ENCODE measurements around the gene ARMC10.
A peak's percentile ranks its signal among the peaks of the same experiment; 100 is the strongest.
"Not testable (repeated sequence)": the region's sequence is repeated elsewhere in the genome, so short reads cannot be mapped to it uniquely, and the experiment has no call there.

Gene ARMC10

GRCh38 chr7:103048833-103049232, 26.1 kb upstream of the ARMC10 start:
- DNase-seq (ENCODE audit: low read depth, low spot score), result no peak
- TF ChIP-seq YY1 (IDR thresholded peaks at IDR 0.05; ENCODE audit: insufficient read depth, insufficient read length) (no peak), SUZ12 (IDR thresholded peaks at IDR 0.05; ENCODE audit: extremely low read depth, insufficient read depth, insufficient read length) (no peak), ZNF274 (IDR thresholded peaks at IDR 0.05; ENCODE audit: low read depth, low read length) (no peak)
- H3K27me3 ChIP-seq (ENCODE audit: insufficient read depth, insufficient read length), result no peaks in the 10 kb centered on the region
- peaks cover 36% of the 10 kb centered on the region for H3K9me3 ChIP-seq (ENCODE audit: insufficient read depth, low read length)
- no peaks in the 10 kb centered on the region for H3K4me1 ChIP-seq (ENCODE audit: insufficient read depth, insufficient read length)
- no peak overlapping the region for H3K4me3 ChIP-seq (ENCODE audit: insufficient read length, low read depth)
- no peak overlapping the region for H3K9ac ChIP-seq (ENCODE audit: insufficient read length, low read depth)
- no peaks in the 10 kb centered on the region for H3K36me3 ChIP-seq (ENCODE audit: insufficient read depth, insufficient read length, low read length)

DNA sequence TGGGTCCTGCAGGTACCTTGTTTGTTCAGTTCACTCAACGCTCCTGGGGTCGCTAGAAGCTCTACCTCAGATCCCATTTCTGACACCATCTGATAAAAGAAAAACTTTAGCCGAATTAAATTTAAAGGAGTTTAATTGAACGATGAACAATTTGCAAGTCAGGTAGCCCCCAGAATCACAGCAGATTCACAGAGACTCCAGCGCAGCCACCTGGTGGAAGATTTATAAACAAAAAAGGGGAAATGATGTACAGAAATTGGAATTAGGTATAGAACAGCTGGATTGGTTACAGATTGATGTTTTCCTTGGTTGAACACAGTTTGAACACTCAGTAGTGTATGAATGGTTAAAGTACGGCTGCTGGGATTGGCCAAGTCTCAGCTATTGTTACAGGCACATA, 23.4 kb upstream of the ARMC10 start:
- Histone ChIP-seq H3K4me1 (ENCODE audit: insufficient read depth, insufficient read length) (no peaks in the 10 kb centered on the region), H3K4me3 (ENCODE audit: insufficient read length, low read depth) (no peak overlapping the region), H3K27me3 (ENCODE audit: insufficient read depth, insufficient read length) (no peaks in the 10 kb centered on the region), H3K36me3 (ENCODE audit: insufficient read depth, insufficient read length, low read length) (no peaks in the 10 kb centered on the region), H3K9me3 (ENCODE audit: insufficient read depth, low read length) (peaks cover 36% of the 10 kb centered on the region), H3K9ac (ENCODE audit: insufficient read length, low read depth) (no peak overlapping the region)
- no peak for DNase-seq (ENCODE audit: low read depth, low spot score)
- TF ChIP-seq YY1 (IDR thresholded peaks at IDR 0.05; ENCODE audit: insufficient read depth, insufficient read length) (no peak), SUZ12 (IDR thresholded peaks at IDR 0.05; ENCODE audit: extremely low read depth, insufficient read depth, insufficient read length) (no peak), ZNF274 (IDR thresholded peaks at IDR 0.05; ENCODE audit: low read depth, low read length) (no peak)

DNA sequence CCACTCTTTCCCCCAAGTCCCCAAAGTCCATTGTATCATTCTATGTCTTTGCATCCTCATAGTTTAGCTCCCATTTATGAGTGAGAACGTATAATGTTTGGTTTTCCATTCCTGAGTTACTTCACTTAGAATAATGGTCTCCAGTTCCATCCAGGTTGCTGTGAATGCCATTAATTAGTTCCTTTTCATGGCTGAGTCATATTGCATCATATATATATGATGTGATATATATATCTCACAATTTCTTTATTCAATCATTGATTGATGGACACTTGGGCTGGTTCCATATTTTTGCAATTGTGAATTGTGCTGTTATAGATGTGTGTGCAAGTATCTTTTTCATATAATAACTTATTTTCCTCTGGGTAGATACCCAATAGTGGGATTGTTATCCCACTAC, 18.9 kb upstream of the ARMC10 start:
- H3K9me3 ChIP-seq (ENCODE audit: insufficient read depth, low read length); DNase-seq (ENCODE audit: low read depth, low spot score); H3K4me3 ChIP-seq (ENCODE audit: insufficient read length, low read depth); H3K9ac ChIP-seq (ENCODE audit: insufficient read length, low read depth); H3K4me1 ChIP-seq (ENCODE audit: insufficient read depth, insufficient read length); H3K27me3 ChIP-seq (ENCODE audit: insufficient read depth, insufficient read length); H3K36me3 ChIP-seq (ENCODE audit: insufficient read depth, insufficient read length, low read length): not testable (repeated sequence)

DNA sequence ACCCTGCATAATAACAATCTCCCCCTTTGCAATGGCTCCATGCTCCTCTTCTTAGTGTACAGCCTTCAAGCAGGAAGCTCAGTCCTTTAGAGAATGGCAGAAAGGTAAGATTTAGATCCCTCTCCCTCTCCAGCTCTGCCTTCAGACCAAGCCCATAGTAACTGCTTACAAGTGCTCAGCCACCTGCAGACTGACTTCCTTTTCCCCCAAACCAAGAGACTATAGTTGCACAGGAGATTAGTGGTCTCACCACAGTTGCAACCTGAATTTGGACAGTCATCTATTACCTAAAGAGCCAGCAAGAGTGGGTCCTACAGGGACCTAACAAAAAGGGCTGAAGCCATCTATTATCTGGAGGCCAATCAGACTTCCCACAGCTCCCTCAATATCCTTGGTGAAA, 16.8 kb upstream of the ARMC10 start:
- TF ChIP-seq YY1 (IDR thresholded peaks at IDR 0.05; ENCODE audit: insufficient read depth, insufficient read length) (no peak), SUZ12 (IDR thresholded peaks at IDR 0.05; ENCODE audit: extremely low read depth, insufficient read depth, insufficient read length) (no peak), ZNF274 (IDR thresholded peaks at IDR 0.05; ENCODE audit: low read depth, low read length) (no peak)
- Histone ChIP-seq H3K36me3 (ENCODE audit: insufficient read depth, insufficient read length, low read length) (no peaks in the 10 kb centered on the region), H3K9me3 (ENCODE audit: insufficient read depth, low read length) (no peaks in the 10 kb centered on the region), H3K4me1 (ENCODE audit: insufficient read depth, insufficient read length) (no peaks in the 10 kb centered on the region), H3K4me3 (ENCODE audit: insufficient read length, low read depth) (no peak overlapping the region), H3K27me3 (ENCODE audit: insufficient read depth, insufficient read length) (no peaks in the 10 kb centered on the region), H3K9ac (ENCODE audit: insufficient read length, low read depth) (no peak overlapping the region)
- DNase-seq (ENCODE audit: low read depth, low spot score), result no peak

DNA sequence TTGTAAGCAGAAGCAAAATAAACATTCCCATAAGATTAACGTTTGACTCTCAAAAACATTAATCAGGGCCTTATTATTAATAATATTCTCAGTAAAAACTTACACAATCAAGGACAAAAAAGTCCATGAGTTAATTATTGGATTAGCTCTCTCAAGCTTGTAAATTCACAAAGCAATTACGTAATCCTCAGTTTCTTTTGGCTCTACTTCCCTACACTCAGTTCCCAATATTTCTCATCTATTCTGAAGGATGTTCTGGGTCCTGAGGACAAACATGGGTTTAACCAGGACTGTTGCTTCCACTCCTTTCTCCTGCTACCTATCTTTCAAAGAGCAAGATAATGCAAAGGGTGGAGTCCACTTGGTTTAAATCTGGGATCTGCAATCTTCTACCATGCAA, 15.5 kb upstream of the ARMC10 start:
- H3K36me3 ChIP-seq (ENCODE audit: insufficient read depth, insufficient read length, low read length), result no peaks in the 10 kb centered on the region
- no peaks in the 10 kb centered on the region for H3K4me1 ChIP-seq (ENCODE audit: insufficient read depth, insufficient read length)
- no peak for DNase-seq (ENCODE audit: low read depth, low spot score)
- no peak overlapping the region for H3K9ac ChIP-seq (ENCODE audit: insufficient read length, low read depth)
- TF ChIP-seq ZNF274 (IDR thresholded peaks at IDR 0.05; ENCODE audit: low read depth, low read length), result no peak
- H3K4me3 ChIP-seq (ENCODE audit: insufficient read length, low read depth), result no peak overlapping the region
- no peaks in the 10 kb centered on the region for H3K9me3 ChIP-seq (ENCODE audit: insufficient read depth, low read length)
- H3K27me3 ChIP-seq (ENCODE audit: insufficient read depth, insufficient read length), result no peaks in the 10 kb centered on the region

DNA sequence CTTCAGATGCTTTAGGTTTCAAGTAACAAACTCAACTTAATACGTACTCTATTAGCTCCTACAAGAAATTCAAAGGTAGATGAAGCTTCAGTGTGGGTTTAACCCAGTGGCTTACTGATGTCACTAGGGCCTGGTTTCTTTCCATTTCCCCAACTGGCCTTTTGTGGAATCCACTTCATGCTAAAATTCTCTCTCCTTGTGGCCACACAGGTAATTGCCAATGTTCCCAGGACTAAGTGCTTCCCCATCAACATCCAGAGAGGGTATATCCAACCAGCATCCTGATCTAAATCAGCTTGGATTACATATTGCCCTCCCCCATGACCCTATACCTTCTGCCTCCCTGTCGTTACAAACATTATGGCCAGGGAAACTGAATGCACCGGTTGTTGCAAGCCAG, 11.0 kb upstream of the ARMC10 start:
- Histone ChIP-seq H3K9me3 (ENCODE audit: insufficient read depth, low read length) (peaks cover 6% of the 10 kb centered on the region; the same call in 1 of the 2 replicates), H3K36me3 (ENCODE audit: insufficient read depth, insufficient read length, low read length) (no peaks in the 10 kb centered on the region), H3K9ac (ENCODE audit: insufficient read length, low read depth) (no peak overlapping the region), H3K4me3 (ENCODE audit: insufficient read length, low read depth) (no peak overlapping the region), H3K27me3 (ENCODE audit: insufficient read depth, insufficient read length) (no peaks in the 10 kb centered on the region), H3K4me1 (ENCODE audit: insufficient read depth, insufficient read length) (no peaks in the 10 kb centered on the region)
- no peak for DNase-seq (ENCODE audit: low read depth, low spot score)
- no peak for TF ChIP-seq SUZ12 (IDR thresholded peaks at IDR 0.05; ENCODE audit: extremely low read depth, insufficient read depth, insufficient read length)
- TF ChIP-seq YY1 (IDR thresholded peaks at IDR 0.05; ENCODE audit: insufficient read depth, insufficient read length), result no peak
- TF ChIP-seq ZNF274 (IDR thresholded peaks at IDR 0.05; ENCODE audit: low read depth, low read length), result no peak

- Histone ChIP-seq H3K27me3 (ENCODE audit: insufficient read depth, insufficient read length) (no peaks in the 10 kb centered on the region), H3K4me1 (ENCODE audit: insufficient read depth, insufficient read length) (no peaks in the 10 kb centered on the region), H3K9me3 (ENCODE audit: insufficient read depth, low read length) (peaks cover 13% of the 10 kb centered on the region; the same call in 1 of the 2 replicates), H3K9ac (ENCODE audit: insufficient read length, low read depth) (no peak overlapping the region), H3K4me3 (ENCODE audit: insufficient read length, low read depth) (no peak overlapping the region), H3K36me3 (ENCODE audit: insufficient read depth, insufficient read length, low read length) (no peaks in the 10 kb centered on the region)
- peak; percentile 27 for DNase-seq (ENCODE audit: low read depth, low spot score)
- TF ChIP-seq ZNF274 (IDR thresholded peaks at IDR 0.05; ENCODE audit: low read depth, low read length) (no peak), YY1 (IDR thresholded peaks at IDR 0.05; ENCODE audit: insufficient read depth, insufficient read length) (no peak), SUZ12 (IDR thresholded peaks at IDR 0.05; ENCODE audit: extremely low read depth, insufficient read depth, insufficient read length) (no peak)
Observed at GRCh38 chr7:103065667-103066066, 9.3 kb upstream of the ARMC10 start.
